ENCODE measurements around the gene ZNF574.
A peak's percentile ranks its signal among the peaks of the same experiment; 100 is the strongest.

Gene ZNF574

DNA sequence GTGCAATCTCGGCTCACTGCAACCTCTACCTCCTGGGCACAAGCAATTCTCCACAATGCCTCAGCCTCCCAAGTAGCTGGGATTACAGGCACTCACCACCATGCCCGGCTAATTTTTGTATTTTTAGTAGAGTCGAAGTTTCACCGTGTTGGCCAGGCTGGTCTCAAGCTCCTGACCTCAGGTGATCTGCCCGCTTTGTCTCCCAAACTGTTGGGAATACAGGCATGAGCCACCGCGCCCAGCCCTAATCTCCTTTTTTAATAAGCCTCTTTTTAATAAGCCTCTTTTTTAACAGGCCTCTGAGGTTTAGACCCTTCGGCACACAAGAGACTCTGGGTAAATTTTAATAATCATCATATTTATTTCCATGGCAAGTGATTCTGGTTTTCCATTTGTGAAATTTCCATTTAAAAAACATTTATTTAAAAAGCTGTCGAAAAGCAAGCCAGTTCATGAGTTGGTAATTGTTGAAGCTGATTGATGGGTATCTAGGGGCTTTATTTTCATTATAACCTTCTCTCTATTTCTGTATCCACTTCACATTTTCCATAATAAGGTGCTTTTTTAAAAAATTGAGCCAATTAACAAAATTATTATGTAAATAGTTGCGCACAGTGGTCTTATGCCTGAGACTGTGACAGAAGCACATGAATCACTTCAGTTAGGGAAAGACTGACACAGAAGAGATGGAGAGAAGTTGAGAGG is 44.5 kb downstream of the ZNF574 start:
- no peak overlapping the region for H3K27ac ChIP-seq
- no peak overlapping the region for H3K4me3 ChIP-seq
- TF ChIP-seq, protein P1, sequence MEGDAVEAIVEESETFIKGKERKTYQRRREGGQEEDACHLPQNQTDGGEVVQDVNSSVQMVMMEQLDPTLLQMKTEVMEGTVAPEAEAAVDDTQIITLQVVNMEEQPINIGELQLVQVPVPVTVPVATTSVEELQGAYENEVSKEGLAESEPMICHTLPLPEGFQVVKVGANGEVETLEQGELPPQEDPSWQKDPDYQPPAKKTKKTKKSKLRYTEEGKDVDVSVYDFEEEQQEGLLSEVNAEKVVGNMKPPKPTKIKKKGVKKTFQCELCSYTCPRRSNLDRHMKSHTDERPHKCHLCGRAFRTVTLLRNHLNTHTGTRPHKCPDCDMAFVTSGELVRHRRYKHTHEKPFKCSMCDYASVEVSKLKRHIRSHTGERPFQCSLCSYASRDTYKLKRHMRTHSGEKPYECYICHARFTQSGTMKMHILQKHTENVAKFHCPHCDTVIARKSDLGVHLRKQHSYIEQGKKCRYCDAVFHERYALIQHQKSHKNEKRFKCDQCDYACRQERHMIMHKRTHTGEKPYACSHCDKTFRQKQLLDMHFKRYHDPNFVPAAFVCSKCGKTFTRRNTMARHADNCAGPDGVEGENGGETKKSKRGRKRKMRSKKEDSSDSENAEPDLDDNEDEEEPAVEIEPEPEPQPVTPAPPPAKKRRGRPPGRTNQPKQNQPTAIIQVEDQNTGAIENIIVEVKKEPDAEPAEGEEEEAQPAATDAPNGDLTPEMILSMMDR (IDR thresholded peaks at IDR 0.05), result no peak
- DNase-seq (ENCODE audit: low spot score), result no peak

DNA sequence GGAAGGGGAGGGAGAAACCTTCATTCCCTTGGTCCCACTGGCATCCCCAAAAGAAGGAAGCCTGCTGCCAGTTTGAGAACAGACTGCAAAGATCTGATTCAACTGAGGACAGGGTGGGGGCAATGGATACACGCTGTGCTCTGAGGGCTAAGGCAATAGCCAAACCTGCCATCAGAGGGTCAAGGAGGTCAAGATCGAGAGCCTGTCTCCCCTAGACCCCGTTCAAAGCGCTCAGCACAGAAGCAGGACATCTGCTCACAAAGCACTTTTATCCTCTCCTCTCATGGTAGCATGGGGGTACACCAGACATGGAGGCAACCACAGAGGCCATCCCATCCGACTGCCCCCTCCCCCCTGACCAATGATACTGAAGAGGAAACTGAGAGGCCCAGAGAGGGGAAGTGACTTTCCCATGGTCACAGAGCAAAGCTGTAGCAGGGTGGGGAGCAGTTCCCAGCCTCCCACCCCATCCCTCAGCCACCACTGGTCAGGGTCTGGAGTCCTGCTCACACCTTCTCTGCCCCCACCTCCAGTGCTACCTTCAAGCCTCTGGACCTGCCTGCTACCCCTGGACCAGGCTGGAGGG is 45.2 kb downstream of the ZNF574 start:
- TF ChIP-seq, protein P1 (IDR thresholded peaks at IDR 0.05), result no peak
- no peak overlapping the region for H3K4me3 ChIP-seq
- H3K27ac ChIP-seq, result peak overlapping the region in 1 of 2 donors; percentile 66
- no peak for DNase-seq (ENCODE audit: low spot score)

DNA sequence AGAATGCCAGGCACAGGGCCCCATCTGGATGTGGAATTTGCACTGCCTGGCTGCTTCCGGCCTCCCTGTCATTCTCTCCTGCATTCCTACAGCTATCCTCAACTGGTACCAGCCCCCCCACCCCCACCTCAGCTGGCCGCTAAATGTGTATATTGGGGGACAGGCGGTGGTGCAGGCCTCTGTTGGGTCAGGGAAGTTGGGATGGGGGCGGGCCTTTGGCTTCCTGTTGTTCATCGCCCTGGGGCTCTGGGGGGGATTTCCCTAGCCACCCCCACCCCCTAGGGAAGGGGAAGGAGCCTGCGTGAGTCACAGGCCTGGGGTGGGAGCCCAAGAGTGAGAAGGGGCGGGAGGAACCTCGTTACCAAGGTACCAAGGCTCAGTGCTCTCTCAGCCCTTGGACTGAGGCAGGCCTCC is 45.7 kb downstream of the ZNF574 start:
- TF ChIP-seq, protein P1 (IDR thresholded peaks at IDR 0.05), result no peak
- H3K4me3 ChIP-seq, result no peak overlapping the region
- DNase-seq (ENCODE audit: low spot score), result no peak
- peak overlapping the region in 1 of 2 donors; percentile 66 for H3K27ac ChIP-seq

DNA sequence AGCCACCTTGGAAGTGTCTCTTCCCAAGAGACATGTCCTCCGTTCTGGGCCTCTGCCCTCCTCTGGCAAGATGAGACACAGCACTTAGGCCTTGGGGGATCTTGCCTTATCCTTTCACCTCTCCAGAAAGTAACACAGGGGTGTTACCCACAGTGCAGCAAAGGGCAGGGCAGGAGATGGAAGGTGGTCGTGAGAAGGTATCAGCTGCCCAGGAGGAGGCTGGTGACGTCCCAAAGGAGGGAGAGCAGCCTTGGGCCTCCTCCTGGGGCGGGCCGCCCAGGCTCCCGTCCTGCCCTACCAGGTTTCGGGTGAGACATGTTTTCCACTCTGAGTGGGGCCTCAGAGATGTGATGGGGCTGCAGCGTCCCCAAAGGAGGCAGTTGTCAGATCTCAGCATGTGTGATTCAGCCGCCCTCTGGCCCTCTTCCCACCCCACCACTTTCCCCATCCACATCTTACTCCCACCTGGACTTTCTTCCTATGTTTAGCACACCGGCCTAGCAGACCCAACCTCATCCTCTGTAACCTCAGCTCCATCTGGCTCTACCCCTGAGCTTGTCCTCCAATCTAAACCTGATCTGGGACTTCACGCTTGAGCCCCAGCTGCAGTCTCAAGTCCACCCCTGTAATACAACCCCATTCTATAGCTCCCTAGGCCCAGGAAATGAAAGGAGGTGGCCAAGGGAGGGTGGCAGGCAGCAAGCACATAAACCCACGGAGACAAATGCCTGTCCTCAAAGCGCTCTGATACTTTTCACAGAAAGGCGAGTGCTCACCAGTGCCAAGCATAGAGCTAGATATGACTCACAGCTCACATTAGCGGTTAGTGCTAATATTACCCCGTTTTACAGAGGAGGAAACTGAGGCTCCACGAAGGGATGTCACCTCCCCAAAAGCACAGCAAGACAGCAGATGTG is 47.0 kb downstream of the ZNF574 start:
- TF ChIP-seq, protein P1 (IDR thresholded peaks at IDR 0.05), result no peak
- no peak overlapping the region for H3K4me3 ChIP-seq
- H3K27ac ChIP-seq, result no peak overlapping the region
- no peak for DNase-seq (ENCODE audit: low spot score)

DNA sequence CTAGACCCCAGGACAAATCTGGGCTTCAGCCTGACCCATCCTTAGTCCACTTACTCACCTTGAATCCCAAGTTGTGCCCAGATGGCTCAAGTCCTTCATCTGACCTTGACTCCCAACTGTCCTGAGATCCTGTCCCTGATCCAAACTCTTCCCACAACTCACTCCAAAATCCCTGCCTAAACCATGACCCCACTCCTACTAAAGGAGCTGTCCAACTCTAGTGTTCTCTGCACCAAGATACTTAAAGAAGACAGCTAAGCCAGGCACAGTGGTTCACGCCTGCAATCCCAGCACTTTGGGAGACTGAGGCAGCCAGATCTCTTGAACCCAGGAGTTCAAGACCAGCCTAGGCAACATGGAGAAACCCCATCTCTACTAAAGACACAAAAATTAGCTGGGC is 47.8 kb downstream of the ZNF574 start:
- DNase-seq (ENCODE audit: low spot score), result no peak
- no peak overlapping the region for H3K27ac ChIP-seq
- no peak overlapping the region for H3K4me3 ChIP-seq
- TF ChIP-seq, protein P1 (IDR thresholded peaks at IDR 0.05), result no peak

DNA sequence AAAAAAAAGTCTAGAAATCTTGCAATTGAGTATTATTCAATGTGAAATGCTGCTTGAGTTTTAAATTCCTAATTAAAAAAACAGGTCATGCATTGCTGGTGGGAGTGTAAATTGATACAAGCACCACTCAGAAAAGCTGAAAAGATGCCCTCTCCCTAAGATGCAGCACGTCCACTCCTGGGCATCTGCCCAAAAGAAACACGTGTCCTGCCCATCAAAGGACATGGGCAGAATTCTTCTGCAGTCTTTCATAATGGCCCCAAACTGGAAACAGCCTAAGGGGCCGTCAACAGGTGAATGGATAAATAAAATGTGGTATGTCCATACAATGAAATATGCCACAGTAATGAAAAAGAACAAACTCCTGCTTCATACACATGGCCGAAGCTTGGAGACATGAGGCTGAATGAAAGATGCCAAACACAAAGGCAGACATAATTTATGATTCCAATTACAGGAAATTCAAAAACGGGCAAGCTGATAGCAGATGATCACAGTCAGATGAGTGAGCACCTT is 48.5 kb downstream of the ZNF574 start:
- no peak for DNase-seq (ENCODE audit: low spot score)
- no peak overlapping the region for H3K27ac ChIP-seq
- no peak overlapping the region for H3K4me3 ChIP-seq
- TF ChIP-seq, protein P1 (IDR thresholded peaks at IDR 0.05), result no peak
